ENCODE data around the gene UBE2S. TPM values are rescaled to one million over a fixed set of nuclear protein-coding genes. Genes with fewer than 3 reads are reported as not detected.

UBE2S gene
- polyA plus RNA-seq, 1 donor (not counting 4 experiments of a cell fraction or from before 2014, with no cell fraction given) = 31.8 TPM

DNA sequence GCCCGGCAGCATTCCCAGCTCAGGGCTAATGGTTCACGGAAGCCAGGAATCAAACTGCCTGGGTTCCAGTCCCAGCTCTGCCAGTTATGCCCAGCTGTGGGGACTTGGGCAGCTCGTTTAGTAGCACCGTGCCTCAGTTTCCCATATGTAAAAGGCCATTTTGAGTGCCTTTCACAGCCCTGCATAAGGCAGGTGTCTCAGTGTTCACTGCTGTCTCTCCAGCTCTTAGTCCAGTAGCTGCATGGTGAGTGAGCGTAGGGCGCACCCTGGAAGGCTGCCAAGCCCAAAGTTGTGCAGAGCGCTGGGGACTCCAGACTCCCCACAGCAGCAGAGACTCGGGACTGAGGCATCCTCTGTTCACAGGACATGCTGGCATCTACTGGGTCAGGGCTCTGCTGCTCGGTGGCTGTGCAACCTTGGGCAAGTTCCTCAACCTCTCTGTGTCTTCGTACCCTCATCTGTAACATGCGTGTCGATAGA lies 16.4 kb downstream of the UBE2S start:
- no peak overlapping the region for H3K4me2 ChIP-seq (ENCODE audit: control insufficient read depth, extremely low read depth, insufficient read depth, low read depth, low read length)
- no peak overlapping the region for H3K27ac ChIP-seq (ENCODE audit: control insufficient read depth, insufficient read depth, low read length)
- H2AFZ ChIP-seq (ENCODE audit: control insufficient read depth, low read length) = no peak overlapping the region
- peaks cover 38% of the 10 kb centered on the region for H3K79me2 ChIP-seq (ENCODE audit: control insufficient read depth, insufficient read depth, low read length)
- no peaks in the 10 kb centered on the region for H3K9me3 ChIP-seq (ENCODE audit: control insufficient read depth, low read depth, low read length)
- H4K20me1 ChIP-seq (ENCODE audit: control insufficient read depth, extremely low read depth, insufficient read depth, low read length) = peaks cover 44% of the 10 kb centered on the region
- no peak overlapping the region for H3K4me3 ChIP-seq (ENCODE audit: control insufficient read depth in 2 of 3, extremely low read depth in 1 of 3, insufficient read depth in 2 of 3, low read depth in 1 of 3, low read length in 3 of 3)
- DNase-seq (ENCODE audit: low read depth, low spot score) (no peak), FAIRE-seq (no peak)
- TF ChIP-seq EZH2 (IDR thresholded peaks at IDR 0.05; ENCODE audit: low read length) = no peak
- TF ChIP-seq, protein P1, sequence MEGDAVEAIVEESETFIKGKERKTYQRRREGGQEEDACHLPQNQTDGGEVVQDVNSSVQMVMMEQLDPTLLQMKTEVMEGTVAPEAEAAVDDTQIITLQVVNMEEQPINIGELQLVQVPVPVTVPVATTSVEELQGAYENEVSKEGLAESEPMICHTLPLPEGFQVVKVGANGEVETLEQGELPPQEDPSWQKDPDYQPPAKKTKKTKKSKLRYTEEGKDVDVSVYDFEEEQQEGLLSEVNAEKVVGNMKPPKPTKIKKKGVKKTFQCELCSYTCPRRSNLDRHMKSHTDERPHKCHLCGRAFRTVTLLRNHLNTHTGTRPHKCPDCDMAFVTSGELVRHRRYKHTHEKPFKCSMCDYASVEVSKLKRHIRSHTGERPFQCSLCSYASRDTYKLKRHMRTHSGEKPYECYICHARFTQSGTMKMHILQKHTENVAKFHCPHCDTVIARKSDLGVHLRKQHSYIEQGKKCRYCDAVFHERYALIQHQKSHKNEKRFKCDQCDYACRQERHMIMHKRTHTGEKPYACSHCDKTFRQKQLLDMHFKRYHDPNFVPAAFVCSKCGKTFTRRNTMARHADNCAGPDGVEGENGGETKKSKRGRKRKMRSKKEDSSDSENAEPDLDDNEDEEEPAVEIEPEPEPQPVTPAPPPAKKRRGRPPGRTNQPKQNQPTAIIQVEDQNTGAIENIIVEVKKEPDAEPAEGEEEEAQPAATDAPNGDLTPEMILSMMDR (optimal IDR thresholded peaks at IDR 0.05 in 1 of 3, IDR thresholded peaks at IDR 0.05 in 1 of 3, conservative IDR thresholded peaks at IDR 0.05 in 1 of 3; ENCODE audit: extremely low read depth in 1 of 3, insufficient read depth in 2 of 3, low read length in 3 of 3) = no peak
- dilution Hi-C loops (cut with MboI; ENCODE audit: extremely low pct_ligation_motif_present, low sequenced_read_pairs) = no loop called here
- H3K4me1 ChIP-seq (ENCODE audit: control insufficient read depth, extremely low read depth, insufficient read depth, low read length) = peaks cover 21% of the 10 kb centered on the region
- no peak overlapping the region for H3K9ac ChIP-seq (ENCODE audit: control insufficient read depth, extremely low read depth, insufficient read depth, low read length)
- no peaks in the 10 kb centered on the region for H3K27me3 ChIP-seq (ENCODE audit: control insufficient read depth, extremely low read depth, insufficient read depth, low read length)
- peaks cover 12% of the 10 kb centered on the region for H3K9me1 ChIP-seq (ENCODE audit: control insufficient read depth, extremely low read depth, insufficient read depth, low read length)
- H3K36me3 ChIP-seq (ENCODE audit: control insufficient read depth in 2 of 2, extremely low read depth in 1 of 2, insufficient read depth in 2 of 2, low read length in 2 of 2) = peaks cover 29 to 35% of the 10 kb centered on the region in 2 experiments

GRCh38 chr19:55390461-55390880 lies 17.1 kb downstream of the UBE2S start:
- Histone ChIP-seq H3K36me3 (ENCODE audit: control insufficient read depth in 2 of 2, extremely low read depth in 1 of 2, insufficient read depth in 2 of 2, low read length in 2 of 2) (peaks cover 31 to 35% of the 10 kb centered on the region in 2 experiments), H3K27ac (ENCODE audit: control insufficient read depth, insufficient read depth, low read length) (no peak overlapping the region)

More at GRCh38 chr19:55390461-55390880, 17.1 kb downstream of the UBE2S start:
- Histone ChIP-seq H3K9ac (ENCODE audit: control insufficient read depth, extremely low read depth, insufficient read depth, low read length) (no peak overlapping the region), H3K4me1 (ENCODE audit: control insufficient read depth, extremely low read depth, insufficient read depth, low read length) (peaks cover 21% of the 10 kb centered on the region), H3K9me1 (ENCODE audit: control insufficient read depth, extremely low read depth, insufficient read depth, low read length) (peaks cover 12% of the 10 kb centered on the region), H3K4me2 (ENCODE audit: control insufficient read depth, extremely low read depth, insufficient read depth, low read depth, low read length) (no peak overlapping the region), H4K20me1 (ENCODE audit: control insufficient read depth, extremely low read depth, insufficient read depth, low read length) (peaks cover 44% of the 10 kb centered on the region), H2AFZ (ENCODE audit: control insufficient read depth, low read length) (no peak overlapping the region), H3K79me2 (ENCODE audit: control insufficient read depth, insufficient read depth, low read length) (peaks cover 43% of the 10 kb centered on the region), H3K9me3 (ENCODE audit: control insufficient read depth, low read depth, low read length) (no peaks in the 10 kb centered on the region), H3K4me3 (ENCODE audit: control insufficient read depth in 2 of 3, extremely low read depth in 1 of 3, insufficient read depth in 2 of 3, low read depth in 1 of 3, low read length in 3 of 3) (no peak overlapping the region), H3K27me3 (ENCODE audit: control insufficient read depth, extremely low read depth, insufficient read depth, low read length) (no peaks in the 10 kb centered on the region)
- TF ChIP-seq, protein P1 (optimal IDR thresholded peaks at IDR 0.05 in 1 of 3, IDR thresholded peaks at IDR 0.05 in 1 of 3, conservative IDR thresholded peaks at IDR 0.05 in 1 of 3; ENCODE audit: extremely low read depth in 1 of 3, insufficient read depth in 2 of 3, low read length in 3 of 3) = no peak
- no peak for TF ChIP-seq EZH2 (IDR thresholded peaks at IDR 0.05; ENCODE audit: low read length)
- DNase-seq (ENCODE audit: low read depth, low spot score) (no peak), FAIRE-seq (no peak)
- dilution Hi-C loops (cut with MboI; ENCODE audit: extremely low pct_ligation_motif_present, low sequenced_read_pairs) = no loop called here

Measured in keratinocyte (primary cell).